Measurements from ENCODE around the gene LRRC9.
"Not testable (repeated sequence)": the region's sequence is repeated elsewhere in the genome, so short reads cannot be mapped to it uniquely, and the experiment has no call there.

The LRRC9 gene

DNA sequence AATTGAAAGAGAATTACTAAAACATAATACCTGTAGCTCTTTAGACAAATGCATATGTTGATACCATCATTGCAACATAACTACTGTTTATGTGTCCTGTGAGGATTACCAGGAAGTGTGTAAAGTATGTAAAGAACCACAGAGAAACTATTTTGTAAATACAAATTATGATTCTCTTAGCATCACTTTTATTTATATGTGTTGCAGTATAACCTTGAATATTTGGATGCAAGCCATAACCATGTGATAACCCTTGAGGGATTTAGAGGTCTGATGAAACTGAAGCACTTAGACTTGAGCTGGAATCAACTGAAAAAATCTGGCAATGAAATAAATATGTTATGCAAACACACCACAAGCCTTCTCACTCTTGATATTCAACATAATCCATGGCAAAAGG is 77.5 kb downstream of the LRRC9 start:
- H3K27ac ChIP-seq, result no peak overlapping the region
- TF ChIP-seq, protein P1, sequence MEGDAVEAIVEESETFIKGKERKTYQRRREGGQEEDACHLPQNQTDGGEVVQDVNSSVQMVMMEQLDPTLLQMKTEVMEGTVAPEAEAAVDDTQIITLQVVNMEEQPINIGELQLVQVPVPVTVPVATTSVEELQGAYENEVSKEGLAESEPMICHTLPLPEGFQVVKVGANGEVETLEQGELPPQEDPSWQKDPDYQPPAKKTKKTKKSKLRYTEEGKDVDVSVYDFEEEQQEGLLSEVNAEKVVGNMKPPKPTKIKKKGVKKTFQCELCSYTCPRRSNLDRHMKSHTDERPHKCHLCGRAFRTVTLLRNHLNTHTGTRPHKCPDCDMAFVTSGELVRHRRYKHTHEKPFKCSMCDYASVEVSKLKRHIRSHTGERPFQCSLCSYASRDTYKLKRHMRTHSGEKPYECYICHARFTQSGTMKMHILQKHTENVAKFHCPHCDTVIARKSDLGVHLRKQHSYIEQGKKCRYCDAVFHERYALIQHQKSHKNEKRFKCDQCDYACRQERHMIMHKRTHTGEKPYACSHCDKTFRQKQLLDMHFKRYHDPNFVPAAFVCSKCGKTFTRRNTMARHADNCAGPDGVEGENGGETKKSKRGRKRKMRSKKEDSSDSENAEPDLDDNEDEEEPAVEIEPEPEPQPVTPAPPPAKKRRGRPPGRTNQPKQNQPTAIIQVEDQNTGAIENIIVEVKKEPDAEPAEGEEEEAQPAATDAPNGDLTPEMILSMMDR (conservative IDR thresholded peaks at IDR 0.05), result no peak
- TF ChIP-seq ZFX (IDR thresholded peaks at IDR 0.05), result no peak

DNA sequence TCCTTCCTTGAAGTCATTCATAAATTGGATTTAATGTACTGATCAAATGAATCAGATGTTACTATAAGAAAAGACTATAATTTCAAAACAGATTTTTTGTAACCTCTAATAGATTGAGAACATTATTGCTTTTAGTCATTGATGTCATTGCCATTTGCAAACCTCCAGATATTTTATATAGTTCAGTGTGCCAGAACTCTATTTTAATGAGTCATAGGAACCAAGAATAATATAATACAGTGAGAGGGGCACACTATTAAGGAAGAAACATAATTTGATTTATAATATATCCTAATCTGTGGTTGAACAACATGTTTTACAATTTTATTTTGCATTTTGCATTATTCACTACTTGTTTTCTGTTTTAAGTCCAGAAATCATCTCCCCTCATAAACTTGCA is 78.0 kb downstream of the LRRC9 start:
- no peak overlapping the region for H3K27ac ChIP-seq
- TF ChIP-seq ZFX (IDR thresholded peaks at IDR 0.05), result no peak
- TF ChIP-seq, protein P1 (conservative IDR thresholded peaks at IDR 0.05), result no peak

DNA sequence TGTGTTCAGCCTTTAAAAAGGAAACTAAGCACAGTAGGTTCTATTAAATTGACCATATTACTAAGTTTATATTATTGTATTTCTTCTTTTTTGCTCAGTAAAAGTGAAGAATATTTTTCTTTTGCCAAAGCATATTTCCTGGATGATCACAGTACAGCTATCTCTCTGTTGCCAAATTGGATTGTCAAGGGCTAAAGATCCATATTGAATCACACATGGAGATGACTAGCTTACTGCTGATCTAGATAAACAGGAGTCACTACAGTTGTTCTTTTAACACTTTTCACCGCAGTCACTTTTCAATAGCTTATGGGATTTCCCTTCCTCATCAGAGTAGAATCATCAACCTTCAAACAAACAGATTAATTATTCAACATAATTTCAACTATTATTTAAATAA is 78.6 kb downstream of the LRRC9 start:
- no peak overlapping the region for H3K27ac ChIP-seq

DNA sequence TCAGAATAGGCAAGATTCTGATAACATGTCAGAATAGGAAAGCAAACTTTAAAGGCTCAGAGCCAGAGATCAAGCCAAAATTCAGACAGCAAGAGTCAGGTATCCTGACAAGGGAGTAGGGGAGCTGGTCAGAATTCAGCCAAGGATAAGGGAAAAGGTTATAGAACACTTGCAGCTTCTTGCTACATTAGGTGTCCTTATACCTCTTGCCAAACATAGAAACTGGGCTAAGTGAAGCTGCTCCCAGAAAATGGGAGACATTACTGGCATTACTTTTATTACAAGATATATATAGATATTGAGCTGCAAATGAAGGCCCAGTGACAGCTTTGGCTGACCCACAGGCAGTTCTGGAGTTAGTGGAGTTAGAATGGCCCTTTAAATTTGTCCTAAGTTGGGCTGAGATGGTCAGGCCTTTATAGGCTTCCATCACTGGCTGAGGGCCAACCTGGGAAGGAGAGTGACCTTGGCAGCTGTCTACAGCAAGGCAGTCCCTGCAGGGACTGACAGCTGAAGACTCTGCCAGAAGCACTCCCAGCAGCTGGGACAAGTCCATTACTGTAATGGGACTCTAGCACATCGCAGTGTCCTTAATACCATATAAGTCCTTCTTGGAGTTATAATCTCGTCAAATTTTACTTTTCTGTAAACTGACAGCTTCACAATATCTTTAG is 83.0 kb downstream of the LRRC9 start:
- TF ChIP-seq ZFX (IDR thresholded peaks at IDR 0.05), result no peak
- TF ChIP-seq, protein P1 (conservative IDR thresholded peaks at IDR 0.05), result no peak
- H3K27ac ChIP-seq, result no peak overlapping the region

More for the DNA sequence above, 78.6 kb downstream of the LRRC9 start:
- TF ChIP-seq, protein P1 (conservative IDR thresholded peaks at IDR 0.05), result no peak
- TF ChIP-seq ZFX (IDR thresholded peaks at IDR 0.05), result no peak

DNA sequence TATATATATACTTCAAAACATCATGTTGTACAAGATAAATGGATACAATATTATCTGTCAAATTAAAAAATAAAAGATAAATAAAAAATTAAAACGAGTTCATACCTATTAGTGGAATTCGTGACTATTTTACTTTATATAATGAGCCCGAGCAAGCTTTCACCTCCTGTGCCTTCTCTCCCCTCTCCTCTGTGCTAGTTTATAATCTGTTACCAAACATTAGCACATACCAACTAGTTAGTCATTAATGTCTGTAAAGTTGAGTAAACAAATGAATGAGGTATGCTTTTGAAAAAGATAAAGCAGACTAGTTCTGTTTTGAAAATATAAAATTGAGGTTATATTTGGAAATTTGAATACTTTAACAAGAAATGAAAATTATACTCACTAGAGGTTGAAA is 84.0 kb downstream of the LRRC9 start:
- no peak overlapping the region for H3K27ac ChIP-seq
- TF ChIP-seq ZFX (IDR thresholded peaks at IDR 0.05), result no peak
- TF ChIP-seq, protein P1 (conservative IDR thresholded peaks at IDR 0.05), result no peak

DNA sequence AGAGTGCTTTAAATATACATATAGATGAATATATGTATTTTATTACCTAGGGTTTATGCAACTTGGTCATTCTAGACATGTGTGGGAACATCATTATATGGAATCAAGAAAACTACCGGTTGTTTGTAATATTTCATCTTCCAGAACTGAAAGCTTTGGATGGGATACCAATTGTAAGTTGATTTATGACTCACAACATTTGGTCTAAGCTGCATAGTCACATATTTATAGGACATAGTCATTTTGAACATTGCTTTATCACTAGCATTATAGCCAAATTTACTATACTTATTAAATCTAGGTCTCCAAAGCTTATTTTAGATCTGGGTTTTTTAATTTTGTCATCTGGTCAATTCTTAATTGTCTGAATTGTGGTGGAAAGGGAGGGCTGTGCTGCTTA is 88.1 kb downstream of the LRRC9 start:
- H3K27ac ChIP-seq, result no peak overlapping the region
- no peak for TF ChIP-seq ZFX (IDR thresholded peaks at IDR 0.05)
- TF ChIP-seq, protein P1 (conservative IDR thresholded peaks at IDR 0.05), result no peak

DNA sequence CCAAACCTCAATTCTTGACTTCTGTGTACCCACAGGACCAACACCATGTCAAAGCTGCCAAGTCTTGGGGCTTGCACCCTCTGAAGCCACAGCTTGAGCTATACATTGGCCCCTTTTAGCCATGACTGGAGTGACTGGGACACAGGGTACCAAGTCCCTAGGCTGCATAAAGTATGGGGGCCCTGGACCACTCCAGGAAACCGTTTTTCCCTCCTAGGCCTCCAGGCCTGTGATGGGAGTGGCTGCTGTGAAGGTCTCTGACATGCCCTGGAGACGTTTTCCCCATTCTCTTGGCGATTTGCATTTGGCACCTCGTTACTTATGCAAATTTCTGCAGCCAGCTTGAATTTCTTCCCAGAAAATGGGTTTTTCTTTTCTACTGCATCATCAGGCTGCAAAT is 90.3 kb downstream of the LRRC9 start:
- not testable (repeated sequence) for H3K27ac ChIP-seq

DNA sequence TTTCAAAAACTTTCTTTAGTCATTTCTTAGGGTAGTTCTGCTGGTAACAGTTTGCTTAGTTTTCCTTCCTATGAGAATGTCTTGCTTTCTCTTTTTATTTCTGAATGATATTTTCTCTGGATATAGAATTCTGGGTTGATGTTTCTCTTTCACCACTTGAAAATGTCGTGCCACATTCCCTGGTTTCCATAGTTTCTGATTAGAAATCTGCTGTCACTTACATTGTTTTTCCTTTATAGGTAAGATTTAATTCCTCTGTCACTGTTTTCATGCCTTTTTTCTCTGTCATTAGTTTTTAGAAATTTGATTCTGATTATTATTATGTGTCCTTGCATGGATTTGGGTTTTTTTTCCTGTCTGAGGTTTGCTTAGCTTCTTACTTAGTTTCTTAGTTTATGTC is 94.5 kb downstream of the LRRC9 start:
- H3K27ac ChIP-seq, result no peak overlapping the region
- TF ChIP-seq ZFX (IDR thresholded peaks at IDR 0.05), result no peak
- TF ChIP-seq, protein P1 (conservative IDR thresholded peaks at IDR 0.05), result no peak
